SK-N-MC (cell line): ENCODE results near the gene PLAGL2.

ENCODE experiments used
- DNase-seq: peaks from one replicate; pipeline ENCODE4 v3.0.0-alpha.2; 2011; ENCODE audit warnings: low read depth, low spot score
- H3K27ac ChIP-seq: fragments of 200-600 bp; sonication (generic); 2 replicates; pipeline ENCODE4 v1.5.1; 2016; ENCODE audit warnings: mixed run types
- H3K36me3 ChIP-seq: fragments of 200-600 bp; sonication (generic); 2 replicates; pipeline ENCODE4 v1.6.1; 2017; ENCODE audit warnings: antibody characterized with exemption, low read length, mixed read lengths; ENCODE audit not compliant: insufficient read depth
- H3K4me3 ChIP-seq: fragments of 200-600 bp; sonication (generic); 2 replicates; pipeline ENCODE4 v1.5.1; 2016
- H3K9ac ChIP-seq: fragments of 200-600 bp; sonication (generic); 2 replicates; pipeline ENCODE4 v1.8.0; 2017; ENCODE audit warnings: mixed run types, mixed read lengths; ENCODE audit not compliant: insufficient read length
- H3K9me3 ChIP-seq: fragments of 200-600 bp; sonication (generic); 2 replicates; pipeline ENCODE4 v1.6.1; 2017; ENCODE audit warnings: low read depth, mild to moderate bottlenecking, antibody characterized with exemption, low read length, moderate library complexity, mixed read lengths
- EZH2 ChIP-seq: fragments of 200-600 bp; sonication (generic); IDR thresholded peaks from one replicate; pipeline ENCODE4 v1.6.1; 2017; ENCODE audit warnings: antibody characterized with exemption
- FOXP2 ChIP-seq: optimal IDR thresholded peaks from 2 replicates; pipeline ENCODE3; 2011; ENCODE audit warnings: mild to moderate bottlenecking, moderate library complexity; ENCODE audit not compliant: insufficient read depth; ENCODE audit errors: extremely low read length, control extremely low read depth
- POLR2AphosphoS5 ChIP-seq: IDR thresholded peaks from 2 replicates; pipeline ENCODE4 v1.6.1; 2012; ENCODE audit warnings: mild to moderate bottlenecking, low read depth, low read length, borderline replicate concordance

Gene PLAGL2

GRCh38 chr20:32165836-32166545 is 41.6 kb downstream of the PLAGL2 start:
- Histone ChIP-seq H3K9me3 (no peaks in the 10 kb centered on the region), H3K9ac (no peak overlapping the region), H3K4me3 (no peak overlapping the region), H3K27ac (no peak overlapping the region), H3K36me3 (peaks cover 31% of the 10 kb centered on the region)
- DNase-seq, result no peak
- TF ChIP-seq POLR2AphosphoS5 (no peak), EZH2 (no peak), FOXP2 (no peak)

DNA sequence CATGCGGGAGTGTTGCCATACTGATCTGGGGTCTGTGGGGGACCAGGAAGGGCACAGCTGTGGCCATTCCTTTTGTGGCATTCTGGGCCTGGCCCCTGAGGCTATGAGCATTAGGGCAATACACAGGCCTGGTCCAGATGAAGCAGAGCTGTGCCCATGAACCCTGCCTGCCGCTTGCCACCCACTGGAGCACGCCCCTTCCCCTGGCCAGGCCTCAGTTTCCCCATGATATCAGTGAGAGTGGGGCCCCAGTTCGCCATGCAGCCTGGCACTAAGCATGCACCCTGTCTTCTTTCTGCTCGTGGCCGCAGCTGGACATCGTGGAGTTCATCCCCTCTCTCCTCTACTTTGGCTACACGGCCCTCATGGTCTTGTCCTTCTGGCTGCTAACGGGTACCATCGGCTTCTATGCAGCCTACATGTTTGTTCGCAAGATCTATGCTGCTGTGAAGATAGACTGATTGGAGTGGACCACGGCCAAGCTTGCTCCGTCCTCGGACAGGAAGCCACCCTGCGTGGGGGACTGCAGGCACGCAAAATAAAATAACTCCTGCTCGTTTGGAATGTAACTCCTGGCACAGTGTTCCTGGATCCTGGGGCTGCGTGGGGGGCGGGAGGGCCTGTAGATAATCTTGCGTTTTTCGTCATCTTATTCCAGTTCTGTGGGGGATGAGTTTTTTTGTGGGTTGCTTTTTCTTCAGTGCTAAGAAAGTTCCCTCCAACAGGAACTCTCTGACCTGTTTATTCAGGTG is 42.4 kb downstream of the PLAGL2 start:
- no peak for TF ChIP-seq EZH2
- TF ChIP-seq POLR2AphosphoS5, result no peak
- TF ChIP-seq FOXP2, result no peak
- Histone ChIP-seq H3K27ac (no peak overlapping the region), H3K9ac (no peak overlapping the region), H3K4me3 (no peak overlapping the region), H3K9me3 (no peaks in the 10 kb centered on the region), H3K36me3 (peaks cover 35% of the 10 kb centered on the region)
- DNase-seq, result no peak

DNA sequence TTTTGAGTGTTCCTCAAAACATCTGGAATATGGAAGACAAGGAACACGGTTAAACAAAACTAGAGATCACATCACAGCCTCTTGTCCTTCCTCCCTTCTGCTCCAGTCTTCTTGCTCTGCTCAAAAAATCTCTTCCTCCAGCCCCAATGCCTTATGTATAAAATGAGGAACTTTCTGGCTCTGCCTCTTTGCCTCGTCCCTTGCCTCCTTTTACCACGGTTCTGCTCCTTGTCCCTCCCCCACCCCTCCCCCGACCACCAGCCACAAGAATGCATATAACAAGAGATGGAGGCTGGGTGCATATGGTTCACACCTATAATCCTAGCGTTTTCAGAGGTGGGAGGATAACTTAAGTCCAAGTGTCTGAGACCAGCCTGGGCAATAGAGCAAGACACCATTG is 43.6 kb downstream of the PLAGL2 start:
- no peak for DNase-seq
- Histone ChIP-seq H3K36me3 (peaks cover 44% of the 10 kb centered on the region), H3K9ac (no peak overlapping the region), H3K27ac (no peak overlapping the region), H3K9me3 (no peaks in the 10 kb centered on the region), H3K4me3 (no peak overlapping the region)
- TF ChIP-seq EZH2, result no peak
- TF ChIP-seq FOXP2, result no peak
- no peak for TF ChIP-seq POLR2AphosphoS5

GRCh38 chr20:32162351-32162750 is 45.2 kb downstream of the PLAGL2 start:
- H3K9me3 ChIP-seq, result no peaks in the 10 kb centered on the region
- no peak overlapping the region for H3K27ac ChIP-seq
- no peak overlapping the region for H3K4me3 ChIP-seq
- DNase-seq, result no peak
- peaks cover 56% of the 10 kb centered on the region for H3K36me3 ChIP-seq
- no peak overlapping the region for H3K9ac ChIP-seq
- TF ChIP-seq EZH2 (no peak), POLR2AphosphoS5 (no peak), FOXP2 (no peak)

- H3K27ac ChIP-seq, result no peak overlapping the region
- H3K9me3 ChIP-seq, result no peaks in the 10 kb centered on the region
- no peak for DNase-seq
- H3K36me3 ChIP-seq, result peaks cover 52% of the 10 kb centered on the region
- H3K4me3 ChIP-seq, result no peak overlapping the region
- no peak for TF ChIP-seq EZH2
- TF ChIP-seq POLR2AphosphoS5, result no peak
- no peak for TF ChIP-seq FOXP2
- H3K9ac ChIP-seq, result no peak overlapping the region
Observed at GRCh38 chr20:32160341-32160740, 47.2 kb downstream of the PLAGL2 start.

DNA sequence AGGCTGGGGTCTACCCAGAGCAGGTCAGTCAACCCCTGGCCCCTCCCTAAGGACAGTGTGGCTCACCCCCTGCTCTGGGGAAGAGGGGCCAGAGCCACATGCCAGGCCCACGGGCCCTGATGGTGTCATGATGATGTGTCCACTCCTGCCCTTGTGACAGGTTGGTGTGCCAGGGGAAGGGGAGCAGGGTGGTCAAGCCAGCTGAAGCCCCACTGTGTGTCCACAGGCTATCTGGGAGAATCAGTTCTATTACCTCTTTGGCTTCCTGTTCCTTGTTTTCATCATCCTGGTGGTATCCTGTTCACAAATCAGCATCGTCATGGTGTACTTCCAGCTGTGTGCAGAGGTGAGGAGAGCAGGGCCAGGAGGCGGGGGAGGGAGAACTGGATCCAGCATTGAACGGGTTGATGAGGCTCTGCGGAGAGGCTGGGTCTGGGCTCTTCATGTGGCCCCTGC is 47.7 kb downstream of the PLAGL2 start:
- Histone ChIP-seq H3K36me3 (peaks cover 49% of the 10 kb centered on the region), H3K9me3 (no peaks in the 10 kb centered on the region), H3K9ac (no peak overlapping the region), H3K4me3 (no peak overlapping the region), H3K27ac (no peak overlapping the region)
- TF ChIP-seq EZH2 (no peak), FOXP2 (no peak)
- no peak for DNase-seq

GRCh38 chr20:32158943-32159660 is 48.4 kb downstream of the PLAGL2 start:
- TF ChIP-seq FOXP2, result no peak
- DNase-seq, result no peak
- no peak overlapping the region for H3K9ac ChIP-seq
- no peak overlapping the region for H3K4me3 ChIP-seq
- H3K27ac ChIP-seq, result no peak overlapping the region
- peaks cover 49% of the 10 kb centered on the region for H3K36me3 ChIP-seq
- no peaks in the 10 kb centered on the region for H3K9me3 ChIP-seq

DNA sequence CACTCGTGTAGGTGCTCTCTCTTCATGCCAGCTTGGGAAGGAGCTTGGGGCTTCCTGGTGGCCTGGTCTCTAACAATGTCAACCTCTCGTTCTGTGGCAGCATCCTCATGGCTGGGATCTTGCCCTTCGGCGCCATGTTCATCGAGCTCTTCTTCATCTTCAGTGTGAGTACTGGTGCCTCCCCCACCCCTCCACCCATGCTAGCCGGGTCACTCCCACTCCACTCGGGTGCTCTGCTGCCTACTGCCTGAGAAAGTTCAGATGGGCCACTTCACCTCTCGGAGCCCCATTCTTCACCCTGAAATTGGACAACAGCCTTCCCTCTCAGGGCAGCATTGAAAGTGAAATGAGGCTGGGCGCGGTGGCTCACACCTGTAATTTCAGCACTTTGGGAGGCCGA is 49.2 kb downstream of the PLAGL2 start:
- DNase-seq, result no peak
- Histone ChIP-seq H3K36me3 (peaks cover 56% of the 10 kb centered on the region), H3K4me3 (no peak overlapping the region), H3K9me3 (no peaks in the 10 kb centered on the region), H3K27ac (no peak overlapping the region), H3K9ac (no peak overlapping the region)
- TF ChIP-seq POLR2AphosphoS5 (no peak), FOXP2 (no peak), EZH2 (no peak)
